GM21390 (cell line): ENCODE data around the gene VPS26A.

ENCODE experiments used
- ATAC-seq: cut with Tn5 transposase; IDR thresholded peaks from one replicate; pipeline ENCODE4 v1.9.1; 2021; ENCODE audit not compliant: unreplicated experiment

Gene VPS26A

DNA sequence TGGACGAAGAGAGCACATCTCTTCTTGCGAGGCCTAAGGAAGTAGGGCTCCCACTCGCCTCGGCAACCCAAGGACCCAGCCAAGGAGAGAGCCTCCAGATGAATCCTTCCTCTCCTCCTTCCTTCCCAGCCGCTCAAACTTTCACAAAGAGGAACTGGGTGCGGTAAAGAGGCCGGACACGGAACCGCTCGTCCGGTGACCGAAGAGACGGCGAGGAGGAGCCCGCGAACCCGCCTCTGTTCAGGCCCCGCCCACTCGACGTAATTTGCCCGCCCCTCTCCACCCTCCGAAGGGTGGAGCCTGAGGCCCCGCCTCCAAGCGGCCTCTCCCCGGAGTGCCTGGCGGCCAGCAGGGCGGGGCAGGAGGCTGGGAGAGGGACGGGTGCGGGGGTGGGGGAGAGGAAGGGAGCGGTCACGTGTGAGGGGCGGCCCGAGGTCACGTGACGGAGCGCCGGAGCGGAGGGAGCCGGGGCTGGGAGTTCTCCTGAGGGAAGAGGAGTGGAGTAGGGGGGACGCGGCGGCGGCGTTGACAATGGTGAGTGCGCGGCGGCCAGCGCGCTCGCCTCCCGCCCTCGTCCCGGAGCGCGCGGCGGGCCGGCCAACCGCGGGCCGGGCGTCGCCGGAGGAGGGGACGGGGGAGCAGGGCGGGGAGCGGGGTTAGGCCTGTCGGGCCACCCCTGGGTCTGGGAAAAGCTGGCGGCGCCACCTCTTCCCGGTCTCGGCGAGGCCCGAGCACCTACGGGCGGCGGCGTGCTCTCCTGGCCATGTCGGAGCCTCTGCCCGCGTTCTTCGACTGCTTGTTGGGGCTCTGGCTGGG lies at the start of gene VPS26A:
Gene VPS26A, plus strand, starts transcription at position 432 of the 816 bp plus-strand sequence. Its CDS starts 100 bp downstream, at position 532.
- peak; percentile 80 for ATAC-seq

- ATAC-seq, result no peak
Observed at GRCh38 chr10:69074532-69074931, 49.4 kb upstream of the VPS26A start.

DNA sequence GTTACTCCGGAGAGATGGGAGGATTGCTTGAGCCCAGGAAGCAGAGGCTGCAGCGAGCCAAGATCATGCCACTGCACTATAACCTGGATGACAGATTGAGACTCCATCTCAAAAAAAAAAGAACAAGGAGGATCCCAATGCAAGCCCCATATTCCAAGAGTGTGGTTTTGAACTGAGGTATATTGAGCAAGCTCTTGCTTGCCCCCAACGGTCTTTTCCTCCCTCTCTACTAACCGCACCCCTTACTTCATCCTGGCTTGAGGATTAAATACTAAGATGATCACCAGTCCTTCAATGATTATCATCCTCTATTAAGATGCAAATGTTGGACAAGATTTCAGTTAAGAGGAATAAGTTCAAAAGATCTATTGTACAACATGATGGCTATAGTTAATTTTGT lies 48.5 kb upstream of the VPS26A start:
- ATAC-seq, result no peak

DNA sequence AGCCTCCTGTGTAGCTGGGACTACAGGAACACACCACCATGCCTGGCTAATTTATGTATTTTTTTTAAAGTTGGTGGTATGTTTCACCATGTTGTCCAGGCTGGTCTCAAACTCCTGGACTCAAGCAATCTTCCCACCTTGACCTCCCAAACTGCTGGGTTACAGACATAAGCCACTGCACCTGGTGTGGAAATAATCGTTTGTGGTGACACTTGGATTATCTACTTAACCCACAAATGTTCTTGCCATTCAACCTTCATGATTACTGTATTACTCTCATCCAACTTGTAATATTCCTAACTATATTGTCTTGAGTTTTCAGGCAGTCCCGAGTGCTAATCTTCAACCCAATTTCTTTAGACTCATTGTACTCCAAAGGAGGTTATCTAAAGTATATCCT lies 45.7 kb upstream of the VPS26A start:
- ATAC-seq, result no peak

GRCh38 chr10:69080226-69080625 lies 43.8 kb upstream of the VPS26A start:
- ATAC-seq, result no peak

DNA sequence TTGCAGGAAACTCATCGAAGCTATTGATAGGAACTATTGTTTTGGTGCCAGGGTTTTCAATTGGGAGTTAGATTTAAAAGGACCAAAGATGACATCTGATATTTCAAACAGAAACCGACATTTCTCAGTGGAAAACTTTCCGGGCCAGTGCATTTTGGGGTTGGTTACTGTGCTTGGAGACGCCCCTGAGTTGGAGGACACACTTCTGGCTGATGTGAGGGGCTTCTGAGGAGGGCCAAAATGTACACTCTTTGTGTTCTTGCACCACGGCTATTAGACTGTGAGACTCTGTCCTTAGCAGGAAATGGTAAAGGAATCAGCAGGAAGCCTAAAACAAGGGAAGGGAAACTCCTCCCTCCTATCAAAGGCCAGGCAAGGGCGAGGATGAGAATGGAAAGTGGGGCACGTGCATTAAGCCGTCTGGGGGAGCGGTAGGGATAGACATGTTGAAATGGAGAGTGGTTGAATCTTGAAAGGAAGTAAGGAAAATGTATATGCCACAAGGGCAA lies 37.9 kb upstream of the VPS26A start:
- no peak for ATAC-seq

DNA sequence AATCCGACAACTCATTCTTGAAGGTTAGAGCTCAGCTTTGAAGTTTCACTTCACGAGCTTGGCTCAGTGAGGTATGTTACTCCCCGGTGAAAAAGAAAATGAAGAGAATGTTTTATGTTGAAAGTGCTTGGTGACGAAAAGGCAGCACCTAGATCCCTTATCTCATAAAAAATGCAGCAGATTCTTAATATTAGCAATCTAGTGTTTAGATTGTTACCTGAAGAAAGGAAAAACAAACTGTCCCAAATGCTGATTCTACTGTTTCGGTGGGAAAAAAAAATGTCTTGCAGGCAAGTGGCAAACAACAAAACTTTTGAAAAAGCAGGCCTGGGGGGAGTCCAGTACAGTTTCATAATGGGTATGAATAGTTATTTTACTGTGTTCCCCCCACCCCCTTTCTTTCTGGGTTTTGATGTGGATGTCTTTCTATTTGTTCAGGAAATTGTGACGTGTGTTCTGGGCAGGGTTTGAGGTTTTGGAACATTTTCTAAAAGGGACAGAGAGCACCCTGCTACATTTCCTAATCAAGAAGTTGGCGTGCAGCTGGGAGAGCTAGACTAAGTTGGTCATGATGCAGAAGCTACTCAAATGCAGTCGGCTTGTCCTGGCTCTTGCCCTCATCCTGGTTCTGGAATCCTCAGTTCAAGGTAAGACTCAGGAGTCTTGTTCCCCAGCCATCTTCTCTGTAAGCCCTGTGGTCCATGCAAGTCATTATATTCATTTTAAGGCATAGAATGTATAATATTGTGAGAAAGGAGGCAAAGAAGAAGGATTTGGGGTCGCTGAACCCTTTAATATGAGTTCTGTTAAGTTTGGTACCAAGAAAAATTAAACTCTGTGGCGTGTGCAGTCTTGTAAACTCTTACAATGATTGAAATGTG lies 36.1 kb upstream of the VPS26A start, which contains the start of gene SRGN:
Gene SRGN, plus strand, starts transcription at position 514 of the 881 bp plus-strand sequence. Its CDS starts 55 bp downstream, at position 569.
- ATAC-seq, result peak; percentile 63

DNA sequence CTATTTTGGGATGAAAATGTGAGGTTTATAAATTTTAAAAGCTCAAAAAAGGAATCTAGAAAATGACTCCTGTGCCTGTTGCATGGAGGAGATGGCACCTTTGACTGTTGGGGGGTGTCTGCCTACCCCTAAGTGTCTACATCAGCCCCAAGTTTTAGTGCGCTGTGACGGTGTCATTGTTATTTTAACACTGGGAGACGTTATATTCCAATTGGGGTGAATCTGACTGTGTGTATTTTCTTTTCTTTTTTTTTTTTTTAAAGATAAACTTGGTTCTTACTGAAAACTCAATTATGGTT lies 35.6 kb upstream of the VPS26A start:
- no peak for ATAC-seq

GRCh38 chr10:69088801-69089501 lies 35.0 kb upstream of the VPS26A start:
- no peak for ATAC-seq

GRCh38 chr10:69089638-69090599 lies 34.1 kb upstream of the VPS26A start:
- ATAC-seq, result peak; percentile 45

- ATAC-seq, result no peak
Observed at GRCh38 chr10:69090685-69091084, 33.3 kb upstream of the VPS26A start.

DNA sequence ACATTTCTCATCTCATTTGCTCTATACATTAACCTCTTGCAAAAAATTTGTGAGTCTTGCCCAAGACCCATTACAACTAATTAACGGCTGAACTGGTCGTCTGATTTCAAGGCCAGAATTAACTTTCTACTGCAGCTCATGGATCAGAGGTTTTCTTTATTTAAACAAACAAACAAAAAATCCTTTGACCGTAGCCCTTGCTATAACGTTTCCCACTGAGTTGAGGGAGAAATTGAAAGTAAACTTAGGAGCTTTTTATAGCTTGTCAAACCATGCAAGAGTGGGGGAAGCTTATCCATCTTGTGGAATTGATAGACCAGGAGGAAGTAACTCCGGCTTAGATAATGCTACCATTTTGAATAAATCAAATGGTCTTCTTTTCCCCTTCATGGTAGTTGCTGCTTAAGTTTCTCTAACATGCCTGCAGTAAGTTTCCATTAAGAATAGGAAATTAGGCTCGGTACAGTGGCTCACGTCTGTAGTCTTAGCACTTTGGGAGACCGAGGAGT lies 32.8 kb upstream of the VPS26A start:
- ATAC-seq, result no peak

DNA sequence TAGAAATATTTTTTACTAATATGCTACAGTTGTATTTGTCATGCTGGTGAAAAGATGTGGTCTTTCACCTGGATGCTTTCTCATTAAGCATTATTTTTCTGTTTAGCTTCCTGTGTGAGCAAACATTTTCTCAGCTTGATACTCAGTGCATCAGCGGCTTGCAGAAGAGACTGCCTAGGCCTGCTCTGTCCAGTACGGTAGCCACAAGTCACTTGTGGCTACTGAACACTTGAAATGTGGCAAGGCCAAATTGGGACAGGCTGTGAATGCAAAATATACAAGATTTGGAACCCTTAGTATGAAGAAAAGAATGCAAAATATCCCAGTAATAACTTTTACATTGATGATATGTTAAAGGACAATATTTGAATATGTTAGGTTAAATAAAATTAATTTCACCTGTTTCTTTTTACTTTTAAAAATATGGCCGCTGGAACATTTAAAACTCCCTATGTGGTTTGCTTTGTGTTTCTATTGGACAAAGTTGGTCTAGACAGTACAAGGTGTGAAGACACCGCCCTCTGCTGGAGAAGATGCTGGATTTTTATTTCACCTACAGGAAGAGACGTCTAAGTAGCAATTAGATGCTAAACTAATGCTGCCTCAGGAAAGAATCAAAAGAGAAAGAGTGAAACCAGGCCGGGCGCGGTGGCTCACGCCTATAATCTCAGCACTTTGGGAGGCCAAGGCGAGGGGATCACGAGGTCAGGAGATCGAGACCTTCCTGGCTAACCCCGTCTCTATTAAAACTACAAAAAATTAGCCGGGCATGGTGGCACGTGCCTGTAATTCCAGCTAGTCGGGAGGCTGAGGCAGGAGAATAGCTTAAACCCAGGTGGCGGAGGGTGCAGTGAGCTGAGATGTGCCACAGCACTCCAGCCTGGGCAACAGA lies 30.8 kb upstream of the VPS26A start:
- peak; percentile 31 for ATAC-seq

DNA sequence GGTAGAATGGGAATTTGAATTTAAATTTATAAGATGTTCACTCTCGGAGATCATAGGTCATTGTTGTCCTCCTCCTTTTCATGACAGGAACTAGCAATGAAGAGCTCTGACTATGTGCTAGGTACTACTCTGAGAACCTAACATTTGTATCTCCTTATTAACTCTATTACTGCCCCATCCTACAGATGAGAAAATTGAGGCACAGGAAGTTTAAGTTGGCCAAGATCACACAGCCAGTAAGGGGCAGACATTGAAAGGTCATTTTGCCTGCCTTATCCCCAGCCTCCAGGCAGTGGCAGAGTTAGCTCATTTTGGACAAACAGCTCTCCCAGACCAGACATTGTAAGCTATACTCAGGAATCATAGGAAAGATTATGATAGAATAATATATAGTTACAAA lies 30.0 kb upstream of the VPS26A start:
- ATAC-seq, result no peak

DNA sequence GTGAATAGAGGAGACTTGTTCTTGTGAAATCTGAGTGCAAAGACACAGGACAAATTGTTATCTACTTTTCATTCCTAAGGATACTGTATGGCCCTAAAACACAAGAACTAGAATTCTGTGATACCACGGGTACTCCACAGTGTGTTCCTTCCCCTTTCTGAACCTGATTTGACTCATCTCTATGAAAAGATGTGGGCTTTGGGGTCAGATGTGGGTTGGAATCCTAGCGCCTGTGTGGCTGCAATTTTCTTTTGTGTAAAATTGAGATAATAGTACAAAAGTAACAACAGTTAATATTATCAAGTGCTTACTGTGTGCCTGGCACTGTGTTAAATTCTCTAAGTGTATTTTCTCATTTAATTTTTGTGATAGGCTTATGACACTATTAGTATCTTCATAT lies 27.9 kb upstream of the VPS26A start:
- no peak for ATAC-seq

DNA sequence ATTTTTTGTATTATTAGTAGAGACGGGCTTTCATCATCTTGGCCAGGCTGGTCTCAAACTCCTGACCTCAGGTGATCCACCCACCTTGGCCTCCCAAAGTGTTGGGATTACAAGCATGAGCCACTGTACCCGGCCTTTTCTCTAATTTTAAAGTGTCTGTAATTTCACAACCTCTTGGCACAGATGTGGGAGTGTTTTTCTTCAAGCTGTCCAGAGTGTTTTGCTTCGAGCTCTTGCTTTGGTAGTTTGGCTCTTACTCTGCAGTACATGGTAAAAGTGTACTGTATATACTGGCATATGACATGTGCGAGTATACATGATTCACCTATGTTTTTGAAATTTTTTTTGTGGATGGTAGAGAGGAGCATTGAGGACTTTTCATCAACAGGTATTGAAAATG lies 26.2 kb upstream of the VPS26A start:
- ATAC-seq, result no peak

GRCh38 chr10:69100136-69100872 lies 23.7 kb upstream of the VPS26A start:
- no peak for ATAC-seq

DNA sequence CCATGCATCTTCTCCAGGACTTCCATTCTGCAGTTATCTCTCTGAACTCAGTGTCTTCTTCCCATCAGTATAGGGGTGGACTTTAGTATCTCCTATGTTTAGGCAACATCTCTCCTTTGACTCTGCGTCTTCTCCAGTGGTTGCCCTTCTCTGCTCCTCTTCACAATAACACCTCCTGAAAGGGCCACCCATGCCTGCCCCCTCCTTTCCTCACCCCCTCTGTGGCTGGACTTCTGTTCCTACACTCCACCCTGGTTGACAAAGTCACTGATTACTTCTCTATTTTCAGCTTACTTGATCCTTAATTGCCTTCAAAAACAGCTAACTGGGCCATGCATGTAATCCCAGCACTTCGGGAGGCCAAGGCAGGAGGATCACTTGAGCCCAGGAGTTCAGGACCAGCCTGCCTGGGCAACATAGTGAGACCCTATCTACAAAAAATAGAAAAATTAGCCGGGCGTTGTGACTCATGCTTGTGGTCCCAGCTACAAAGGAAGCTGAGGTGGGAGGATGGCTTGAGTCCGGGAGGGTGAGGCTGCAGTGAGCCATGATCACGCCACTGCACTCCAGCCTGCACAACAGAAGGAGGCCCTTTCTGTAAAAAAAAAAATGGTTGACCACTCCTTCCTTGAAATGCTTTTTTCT lies 22.4 kb upstream of the VPS26A start:
- ATAC-seq, result no peak
